K562 (cell line): Measurements from ENCODE around the gene LSM4. TPM values are rescaled to one million over a fixed set of nuclear protein-coding genes. Genes with fewer than 3 reads are reported as not detected.

Source experiments
- CXXC5 ChIP-seq: fragments of 250-450 bp; sonication (Bioruptor Pico); IDR thresholded peaks from 2 replicates; pipeline ENCODE4 v1.8.0; 2022; ENCODE audit warnings: inconsistent platforms, mild to moderate bottlenecking, moderate library complexity
- EZH2 ChIP-seq: IDR thresholded peaks from 2 replicates; pipeline ENCODE4 v1.6.1; 2012; ENCODE audit warnings: low read depth, mild to moderate bottlenecking, inconsistent platforms, low read length, borderline replicate concordance
- IRF1 ChIP-seq: sonication (generic); formaldehyde crosslinking; IDR thresholded peaks from 2 replicates; pipeline ENCODE4 v1.8.0; 2022; ENCODE audit warnings: missing genetic modification reagents, mild to moderate bottlenecking, borderline replicate concordance
- KAT2B ChIP-seq: IDR thresholded peaks from one replicate; pipeline ENCODE4 v1.6.1; 2012; ENCODE audit warnings: low read depth, mild to moderate bottlenecking, control low read depth, inconsistent platforms, low read length, moderate library complexity
- NFRKB ChIP-seq: fragments of 450-650 bp; IDR thresholded peaks from 2 replicates; pipeline ENCODE4 v1.6.1; 2016; ENCODE audit warnings: low read depth
- NFXL1 ChIP-seq: fragments of 450-650 bp; formaldehyde crosslinking; IDR thresholded peaks from 2 replicates; pipeline ENCODE4 v1.4.0; 2021; ENCODE audit warnings: mild to moderate bottlenecking
- NR1H2 ChIP-seq: sonication (generic); formaldehyde crosslinking; IDR thresholded peaks from 2 replicates; pipeline ENCODE4 v1.4.0; 2020; ENCODE audit warnings: mild to moderate bottlenecking, missing genetic modification reagents
- SRF ChIP-seq, 2 experiments: fragments of 250-450, 450-650 bp in 1 of 2; sonication (Bioruptor Pico) in 1 of 2; sonication (generic) in 1 of 2; formaldehyde crosslinking; IDR thresholded peaks; 2 replicates each; pipeline versions ENCODE4 v1.5.0 to v1.5.1; 2020 to 2022; ENCODE audit warnings: mild to moderate bottlenecking in 1 of 2, missing genetic modification reagents in 1 of 2
- TCFL5 ChIP-seq: fragments of 250-450 bp; sonication (Bioruptor Pico); conservative IDR thresholded peaks from 2 replicates; pipeline ENCODE4 v1.6.1; 2021; ENCODE audit warnings: mild to moderate bottlenecking, moderate library complexity, matching md5 sums
- THRA ChIP-seq: fragments of 450-650 bp; IDR thresholded peaks from 2 replicates; pipeline ENCODE4 v1.6.1; 2017; ENCODE audit warnings: mild to moderate bottlenecking, moderate library complexity
- VEZF1 ChIP-seq: fragments of 200-800 bp; sonication (Bioruptor generic); IDR thresholded peaks from 2 replicates; pipeline ENCODE4 v1.6.1; 2017; ENCODE audit warnings: missing genetic modification characterization, missing compliant biosample characterization
- YY1 ChIP-seq, 3 experiments: IDR thresholded peaks; 2 replicates each; pipeline ENCODE4 v1.6.1; 2011; ENCODE audit warnings: low read length in 2 of 3, mild to moderate bottlenecking in 2 of 3, moderate library complexity in 2 of 3, borderline replicate concordance in 1 of 3, control low read depth in 1 of 3, low read depth in 1 of 3; ENCODE audit not compliant: insufficient read depth in 3 of 3, insufficient replicate concordance in 2 of 3, control insufficient read depth in 1 of 3, insufficient read length in 1 of 3; ENCODE audit errors: extremely low read depth in 1 of 3
- ZC3H8 ChIP-seq: fragments of 450-650 bp; IDR thresholded peaks from 2 replicates; pipeline ENCODE4 v1.6.1; 2017
- ZHX1 ChIP-seq: fragments of 150-350 bp; conservative IDR thresholded peaks from 2 replicates; pipeline ENCODE4 v1.6.1; 2014; ENCODE audit warnings: low read length
- ZNF140 ChIP-seq: fragments of 250-450 bp; sonication (Bioruptor Pico); IDR thresholded peaks from 2 replicates; pipeline ENCODE4 v1.8.0; 2021; ENCODE audit warnings: moderate library complexity, mild to moderate bottlenecking, inconsistent platforms
- ZNF143 ChIP-seq: sonication (generic); formaldehyde crosslinking; IDR thresholded peaks from 2 replicates; pipeline ENCODE4 v1.9.0; 2022; ENCODE audit warnings: mild to moderate bottlenecking, missing genetic modification reagents
- ZNF280B ChIP-seq: fragments of 250-450 bp; sonication (Bioruptor Pico); IDR thresholded peaks from 2 replicates; pipeline ENCODE4 v1.5.1; 2021; ENCODE audit warnings: mild to moderate bottlenecking
- ZNF57 ChIP-seq: fragments of 450-650 bp; formaldehyde crosslinking; IDR thresholded peaks from 2 replicates; pipeline ENCODE4 v1.4.0; 2020; ENCODE audit warnings: mild to moderate bottlenecking, moderate library complexity
- polyA plus RNA-seq, 8 experiments: library from polyadenylated mRNA; depleted of rRNA in 4 of 8; stranded (reverse) in 5 of 8; unstranded in 3 of 8; fragments of >200 nt; fragmentation: Nextera tagmentation in 2 of 8; fragmentation: Illumina TruSeq in 1 of 8; extraction: Ambion mirVana in 2 of 8; extraction: Trizol in 1 of 8; gene quantifications; 2 replicates each; pipeline versions ENCODE4 v1.2.1 to v1.2.3, GENCODE V29; 2011 to 2014; ENCODE audit warnings: inconsistent platforms in 1 of 8, missing spikeins in 1 of 8
- total RNA-seq, 7 experiments: library from RNA; depleted of rRNA in 6 of 7; stranded (reverse); fragments of >200 nt in 6 of 7; fragmentation: Illumina TruSeq in 2 of 7; extraction: Trizol in 2 of 7; gene quantifications; 2 replicates each; pipeline versions ENCODE4 v1.2.1 to v1.2.3, GENCODE V29; 2011 to 2021; ENCODE audit warnings: low replicate concordance in 1 of 7

The LSM4 gene
- total and polyA plus RNA-seq, 9 of the 15 experiments (the other 6 are each of a cell fraction or from before 2014, with no cell fraction given), result 11.9 to 763 (median 202) TPM

- TF ChIP-seq NFXL1 (CRISPR knock-in tag) (no peak), EZH2 (no peak), ZHX1 (no peak), CXXC5 (CRISPR knock-in tag) (peak; percentile 47), ZC3H8 (0 out of 2 replicates have a peak, but pooled peaks have one; percentile 10), NR1H2 (CRISPR knock-in tag) (no peak), YY1 (IDR thresholded peaks at IDR 0.05; ENCODE audit: borderline replicate concordance in 1 of 3, control insufficient read depth in 1 of 3, extremely low read depth in 1 of 3, insufficient read depth in 3 of 3, insufficient read length in 1 of 3, insufficient replicate concordance in 2 of 3, low read depth in 1 of 3, low read length in 2 of 3) (peak in 2 of 3 experiments; percentile 42 to 69), VEZF1 (CRISPR knock-in tag) (peak; percentile 86), IRF1 (CRISPR knock-in tag) (no peak), NFRKB (peak; percentile 63; the same call in 1 of the 2 replicates), SRF (CRISPR knock-in tag; IDR thresholded peaks at IDR 0.05) (peak in 1 of 2 experiments; percentile 63; a peak in 1 of 4 replicates), THRA (no peak), ZNF57 (CRISPR knock-in tag) (0 out of 2 replicates have a peak, but pooled peaks have one; percentile 8), KAT2B (no peak), ZNF143 (no peak), ZNF140 (CRISPR knock-in tag) (no peak), ZNF280B (CRISPR knock-in tag) (no peak), TCFL5 (no peak)
These were observed 18.2 kb downstream of the LSM4 start (continued) for GRCh38 chr19:18304458-18305310.
